GM21619 (cell line): ENCODE measurements around the gene CD7.

Source experiments
- ATAC-seq: cut with Tn5 transposase; IDR thresholded peaks from one replicate; pipeline ENCODE4 v1.9.1; 2021; ENCODE audit not compliant: unreplicated experiment

CD7 gene

GRCh38 chr17:82328994-82329507 lies 11.6 kb upstream of the CD7 start:
- no peak for ATAC-seq

- no peak for ATAC-seq
Observed at GRCh38 chr17:82328141-82328993, 11.0 kb upstream of the CD7 start.

- no peak for ATAC-seq
Observed at GRCh38 chr17:82327757-82328140, 10.3 kb upstream of the CD7 start.

GRCh38 chr17:82327289-82327688 lies 9.9 kb upstream of the CD7 start:
- no peak for ATAC-seq

GRCh38 chr17:82325286-82326180 lies 8.1 kb upstream of the CD7 start:
- ATAC-seq, result no peak

- no peak for ATAC-seq
Observed at GRCh38 chr17:82324566-82325285, 7.3 kb upstream of the CD7 start.

- ATAC-seq, result no peak
Observed at GRCh38 chr17:82323514-82324234, 6.3 kb upstream of the CD7 start.

GRCh38 chr17:82322526-82323453 lies 5.4 kb upstream of the CD7 start:
- ATAC-seq, result no peak

- ATAC-seq, result no peak
Observed at GRCh38 chr17:82321947-82322466, 4.6 kb upstream of the CD7 start.

GRCh38 chr17:82320956-82321927 lies 3.8 kb upstream of the CD7 start:
- ATAC-seq, result no peak

- ATAC-seq, result no peak
Observed at GRCh38 chr17:82320140-82320840, 2.9 kb upstream of the CD7 start.

- ATAC-seq, result no peak
Observed at GRCh38 chr17:82319619-82320062, 2.2 kb upstream of the CD7 start.

GRCh38 chr17:82318772-82319606 lies 1.6 kb upstream of the CD7 start:
- no peak for ATAC-seq

GRCh38 chr17:82318169-82318498 lies 726 bp upstream of the CD7 start:
- ATAC-seq, result no peak

GRCh38 chr17:82316651-82317393 lies 586 bp downstream of the CD7 start:
- ATAC-seq, result no peak
